T-helper 2 cell (primary cell): ENCODE data around the gene LRRC3.
A peak's percentile ranks its signal among the peaks of the same experiment; 100 is the strongest.

Experiments
- DNase-seq, 5 experiments: peaks; one replicate each; pipeline versions ENCODE4 v3.0.0 to v3.0.0-alpha.2; 2012 to 2022

The LRRC3 gene

GRCh38 chr21:44440241-44441040, 14.9 kb upstream of the LRRC3 start:
- no peak for DNase-seq

- no peak for DNase-seq
These were observed 14.3 kb upstream of the LRRC3 start for GRCh38 chr21:44441041-44441400.

- no peak for DNase-seq
These were observed 13.6 kb upstream of the LRRC3 start for GRCh38 chr21:44441581-44442265.

- no peak for DNase-seq
These were observed 12.8 kb upstream of the LRRC3 start for GRCh38 chr21:44442266-44443125.

GRCh38 chr21:44443291-44443890, 11.9 kb upstream of the LRRC3 start:
- DNase-seq: no peak

- DNase-seq: no peak
These were observed 11.4 kb upstream of the LRRC3 start for GRCh38 chr21:44443891-44444285.

- no peak for DNase-seq
These were observed 10.9 kb upstream of the LRRC3 start for GRCh38 chr21:44444286-44444931.

GRCh38 chr21:44445145-44445812, 10.0 kb upstream of the LRRC3 start:
- no peak for DNase-seq

GRCh38 chr21:44448651-44449131, 6.6 kb upstream of the LRRC3 start:
- DNase-seq: no peak

- DNase-seq: no peak
These were observed 5.6 kb upstream of the LRRC3 start for GRCh38 chr21:44449473-44450363.

GRCh38 chr21:44450402-44450801, 4.9 kb upstream of the LRRC3 start:
- DNase-seq: no peak

GRCh38 chr21:44450999-44451398, 4.3 kb upstream of the LRRC3 start:
- no peak for DNase-seq

- DNase-seq: no peak
These were observed 2.2 kb upstream of the LRRC3 start for GRCh38 chr21:44453120-44453519.

- no peak for DNase-seq
These were observed 1.3 kb upstream of the LRRC3 start for GRCh38 chr21:44454058-44454457.

- peak in 2 of 5 experiments; percentile 4 to 54 for DNase-seq
These were observed 359 bp downstream of the LRRC3 start for GRCh38 chr21:44455524-44456213.

- no peak for DNase-seq
These were observed 1.1 kb downstream of the LRRC3 start for GRCh38 chr21:44456214-44456914.

- DNase-seq: no peak
These were observed 1.8 kb downstream of the LRRC3 start for GRCh38 chr21:44456915-44457736.

GRCh38 chr21:44458971-44459711, 3.8 kb downstream of the LRRC3 start:
- no peak for DNase-seq
